ENCODE results near the gene TSPEAR.

Gene TSPEAR

GRCh38 chr21:44496564-44497550 lies 214.5 kb downstream of the TSPEAR start:
- Histone ChIP-seq H3K9me2 (replicated peaks; ENCODE audit: insufficient read depth, low read length) (no peaks in the 10 kb centered on the region), H3K9me3 (ENCODE audit: insufficient read depth, low read length) (peaks cover 9% of the 10 kb centered on the region; the same call in 1 of the 2 replicates), H3K79me2 (ENCODE audit: insufficient read depth, low read length) (no peaks in the 10 kb centered on the region), H4K20me1 (ENCODE audit: low read depth, low read length) (no peaks in the 10 kb centered on the region), H3K36me3 (ENCODE audit: low read length) (no peaks in the 10 kb centered on the region), H3K27ac (ENCODE audit: low read depth, low read length) (no peak overlapping the region), H3K27me3 (ENCODE audit: low read length) (no peaks in the 10 kb centered on the region), H3K9ac (ENCODE audit: low read length) (no peak overlapping the region), H3K4me3 (ENCODE audit: insufficient read depth, low read length, poor library complexity, severe bottlenecking) (no peak overlapping the region), H3F3A (ENCODE audit: insufficient read depth) (no peaks in the 10 kb centered on the region), H3K4me2 (ENCODE audit: low read depth, low read length, poor library complexity, severe bottlenecking) (no peak overlapping the region), H2AFZ (ENCODE audit: low read depth, low read length, severe bottlenecking) (no peak overlapping the region)
- TF ChIP-seq, protein P1, sequence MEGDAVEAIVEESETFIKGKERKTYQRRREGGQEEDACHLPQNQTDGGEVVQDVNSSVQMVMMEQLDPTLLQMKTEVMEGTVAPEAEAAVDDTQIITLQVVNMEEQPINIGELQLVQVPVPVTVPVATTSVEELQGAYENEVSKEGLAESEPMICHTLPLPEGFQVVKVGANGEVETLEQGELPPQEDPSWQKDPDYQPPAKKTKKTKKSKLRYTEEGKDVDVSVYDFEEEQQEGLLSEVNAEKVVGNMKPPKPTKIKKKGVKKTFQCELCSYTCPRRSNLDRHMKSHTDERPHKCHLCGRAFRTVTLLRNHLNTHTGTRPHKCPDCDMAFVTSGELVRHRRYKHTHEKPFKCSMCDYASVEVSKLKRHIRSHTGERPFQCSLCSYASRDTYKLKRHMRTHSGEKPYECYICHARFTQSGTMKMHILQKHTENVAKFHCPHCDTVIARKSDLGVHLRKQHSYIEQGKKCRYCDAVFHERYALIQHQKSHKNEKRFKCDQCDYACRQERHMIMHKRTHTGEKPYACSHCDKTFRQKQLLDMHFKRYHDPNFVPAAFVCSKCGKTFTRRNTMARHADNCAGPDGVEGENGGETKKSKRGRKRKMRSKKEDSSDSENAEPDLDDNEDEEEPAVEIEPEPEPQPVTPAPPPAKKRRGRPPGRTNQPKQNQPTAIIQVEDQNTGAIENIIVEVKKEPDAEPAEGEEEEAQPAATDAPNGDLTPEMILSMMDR (IDR thresholded peaks at IDR 0.05; ENCODE audit: insufficient read depth, low read length, poor library complexity, severe bottlenecking) = no peak
- TF ChIP-seq EZH2phosphoT487 (conservative IDR thresholded peaks at IDR 0.05; ENCODE audit: low read length) = no peak

DNA sequence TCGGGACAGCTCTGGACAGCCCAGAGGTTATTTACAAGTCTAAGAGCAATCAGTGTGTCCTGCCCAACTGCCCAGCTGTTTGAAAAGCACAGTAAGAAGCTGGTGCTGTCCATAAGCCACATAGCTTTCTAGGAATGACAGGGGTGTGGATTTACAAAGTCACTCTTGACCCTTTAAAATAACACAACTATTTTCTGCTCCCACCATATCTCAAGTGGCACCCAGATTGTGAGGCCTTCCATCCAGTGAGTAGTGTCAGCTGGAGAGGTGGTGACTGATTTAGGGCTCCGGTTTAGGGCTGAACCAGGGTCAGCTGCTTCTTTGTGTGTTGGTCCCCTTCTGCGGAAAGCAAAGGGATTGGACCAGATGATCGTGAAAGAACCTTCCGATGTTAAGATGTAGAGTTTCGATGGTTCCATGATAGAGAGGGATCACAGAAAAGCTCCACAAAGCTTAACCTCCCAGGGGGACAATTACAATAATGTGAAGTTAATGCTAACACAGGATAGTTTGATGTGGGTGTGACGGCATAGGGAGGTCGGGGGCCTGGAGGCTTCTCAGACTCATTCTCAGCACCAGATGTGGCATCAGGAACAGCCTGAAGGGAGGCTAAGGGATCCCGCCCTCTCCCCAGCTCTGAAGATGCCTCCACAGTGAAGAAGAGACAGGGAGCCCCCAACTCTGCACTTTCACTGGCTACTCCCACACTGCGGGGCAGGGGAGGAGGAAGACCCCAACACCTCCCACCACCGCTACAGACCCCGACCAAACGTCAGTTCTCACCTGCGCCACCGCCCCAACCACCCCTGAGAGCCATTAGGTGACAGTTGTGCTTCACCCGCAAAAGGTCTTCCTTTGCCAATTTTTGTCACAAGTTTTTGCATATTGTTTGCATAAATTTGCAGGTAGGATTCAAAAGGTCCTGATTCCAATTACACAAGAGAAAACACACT lies 215.5 kb downstream of the TSPEAR start:
- H3K9me2 ChIP-seq (replicated peaks; ENCODE audit: insufficient read depth, low read length) = no peaks in the 10 kb centered on the region
- no peak overlapping the region for H3K27ac ChIP-seq (ENCODE audit: low read depth, low read length)
- H3K27me3 ChIP-seq (ENCODE audit: low read length) = no peaks in the 10 kb centered on the region
- no peaks in the 10 kb centered on the region for H4K20me1 ChIP-seq (ENCODE audit: low read depth, low read length)
- H2AFZ ChIP-seq (ENCODE audit: low read depth, low read length, severe bottlenecking) = no peak overlapping the region
- H3K9ac ChIP-seq (ENCODE audit: low read length) = no peak overlapping the region
- no peaks in the 10 kb centered on the region for H3K79me2 ChIP-seq (ENCODE audit: insufficient read depth, low read length)
- H3K4me3 ChIP-seq (ENCODE audit: insufficient read depth, low read length, poor library complexity, severe bottlenecking) = no peak overlapping the region
- no peaks in the 10 kb centered on the region for H3K36me3 ChIP-seq (ENCODE audit: low read length)
- peaks cover 9% of the 10 kb centered on the region; the same call in 1 of the 2 replicates for H3K9me3 ChIP-seq (ENCODE audit: insufficient read depth, low read length)
- no peak overlapping the region for H3K4me2 ChIP-seq (ENCODE audit: low read depth, low read length, poor library complexity, severe bottlenecking)
- TF ChIP-seq, protein P1 (IDR thresholded peaks at IDR 0.05; ENCODE audit: insufficient read depth, low read length, poor library complexity, severe bottlenecking) = no peak
- no peak for TF ChIP-seq EZH2phosphoT487 (conservative IDR thresholded peaks at IDR 0.05; ENCODE audit: low read length)
- no peaks in the 10 kb centered on the region for H3F3A ChIP-seq (ENCODE audit: insufficient read depth)

DNA sequence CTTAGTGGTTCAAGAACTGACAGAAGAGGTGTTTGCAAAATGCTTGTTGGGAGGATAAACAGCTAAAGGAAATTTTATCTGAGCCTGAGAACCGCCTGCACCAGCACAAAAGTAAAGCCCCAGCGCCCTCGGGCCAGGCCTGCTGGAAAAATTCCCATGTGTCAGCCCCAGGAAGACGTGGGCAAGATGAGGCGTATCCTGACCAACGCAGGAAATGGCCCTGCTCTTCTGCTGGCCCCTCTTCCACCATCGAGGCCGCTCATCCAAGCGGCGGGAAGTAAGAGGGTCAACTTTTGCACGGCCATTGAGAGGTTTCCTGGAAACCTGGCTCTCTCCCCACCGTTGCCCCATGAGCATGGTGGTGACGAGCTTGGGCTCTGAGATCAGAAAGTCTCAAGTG lies 216.4 kb downstream of the TSPEAR start:
- no peaks in the 10 kb centered on the region for H4K20me1 ChIP-seq (ENCODE audit: low read depth, low read length)
- no peaks in the 10 kb centered on the region for H3K79me2 ChIP-seq (ENCODE audit: insufficient read depth, low read length)
- no peaks in the 10 kb centered on the region for H3F3A ChIP-seq (ENCODE audit: insufficient read depth)
- H3K27me3 ChIP-seq (ENCODE audit: low read length) = no peaks in the 10 kb centered on the region
- peaks cover 9% of the 10 kb centered on the region; the same call in 1 of the 2 replicates for H3K9me3 ChIP-seq (ENCODE audit: insufficient read depth, low read length)
- H3K4me2 ChIP-seq (ENCODE audit: low read depth, low read length, poor library complexity, severe bottlenecking) = no peak overlapping the region
- H3K9ac ChIP-seq (ENCODE audit: low read length) = no peak overlapping the region
- H3K36me3 ChIP-seq (ENCODE audit: low read length) = no peaks in the 10 kb centered on the region
- TF ChIP-seq, protein P1 (IDR thresholded peaks at IDR 0.05; ENCODE audit: insufficient read depth, low read length, poor library complexity, severe bottlenecking) = no peak
- no peak for TF ChIP-seq EZH2phosphoT487 (conservative IDR thresholded peaks at IDR 0.05; ENCODE audit: low read length)
- H3K9me2 ChIP-seq (replicated peaks; ENCODE audit: insufficient read depth, low read length) = no peaks in the 10 kb centered on the region
- H3K27ac ChIP-seq (ENCODE audit: low read depth, low read length) = no peak overlapping the region
- H2AFZ ChIP-seq (ENCODE audit: low read depth, low read length, severe bottlenecking) = no peak overlapping the region
- no peak overlapping the region for H3K4me3 ChIP-seq (ENCODE audit: insufficient read depth, low read length, poor library complexity, severe bottlenecking)

All from SU-DHL-6 (cell line).